Keratinocyte (primary cell): Measurements from ENCODE around the gene ZNF205. TPM values are rescaled to one million over a fixed set of nuclear protein-coding genes. Genes with fewer than 3 reads are reported as not detected.

Experiments
- DNase-seq: peaks from one replicate; pipeline ENCODE4 v3.0.0-alpha.2; 2011; ENCODE audit warnings: low read depth, missing footprints, low spot score
- FAIRE-seq: peaks from 2 replicates; lab custom pipeline; 2011; peaks lifted over from hg19 to GRCh38; lab: Jason Lieb, UNC
- H2AFZ ChIP-seq: 2 replicates; pipeline ENCODE4 v1.6.0; 2012; ENCODE audit warnings: low read length, control low read depth, inconsistent platforms; ENCODE audit not compliant: control insufficient read depth
- H3K27ac ChIP-seq: 2 replicates; pipeline ENCODE4 v1.5.1; 2011; ENCODE audit warnings: low read length; ENCODE audit not compliant: control insufficient read depth, insufficient read depth
- H3K27me3 ChIP-seq: 3 replicates; pipeline ENCODE4 v1.6.0; 2011; ENCODE audit warnings: low read length; ENCODE audit not compliant: control insufficient read depth, insufficient read depth; ENCODE audit errors: extremely low read depth
- H3K36me3 ChIP-seq, 2 experiments: 2 replicates in 1 of 2; 3 replicates in 1 of 2; pipeline ENCODE4 v1.5.1; 2011; ENCODE audit warnings: low read length in 2 of 2, mild to moderate bottlenecking in 1 of 2; ENCODE audit not compliant: control insufficient read depth in 2 of 2, insufficient read depth in 2 of 2; ENCODE audit errors: extremely low read depth in 1 of 2
- H3K4me1 ChIP-seq: 3 replicates; pipeline ENCODE4 v1.5.1; 2011; ENCODE audit warnings: low read length; ENCODE audit not compliant: control insufficient read depth, insufficient read depth; ENCODE audit errors: extremely low read depth
- H3K4me2 ChIP-seq: 3 replicates; pipeline ENCODE4 v1.6.0; 2011; ENCODE audit warnings: low read depth, low read length; ENCODE audit not compliant: control insufficient read depth, insufficient read depth; ENCODE audit errors: extremely low read depth
- H3K4me3 ChIP-seq, 3 experiments: fragments of 200-600 bp in 1 of 3; sonication (generic) in 1 of 3; 2 replicates in 2 of 3; 3 replicates in 1 of 3; pipeline ENCODE4 v1.5.1; 2011 to 2016; ENCODE audit warnings: low read length in 3 of 3, mild to moderate bottlenecking in 3 of 3, control low read depth in 2 of 3, inconsistent platforms in 1 of 3, low read depth in 1 of 3, mixed read lengths in 1 of 3, mixed run types in 1 of 3, moderate library complexity in 1 of 3; ENCODE audit not compliant: control insufficient read depth in 2 of 3, insufficient read depth in 2 of 3; ENCODE audit errors: extremely low read depth in 1 of 3
- H3K79me2 ChIP-seq: 2 replicates; pipeline ENCODE4 v1.6.0; 2012; ENCODE audit warnings: low read length; ENCODE audit not compliant: control insufficient read depth, insufficient read depth
- H3K9ac ChIP-seq: 3 replicates; pipeline ENCODE4 v1.6.0; 2011; ENCODE audit warnings: low read length; ENCODE audit not compliant: control insufficient read depth, insufficient read depth; ENCODE audit errors: extremely low read depth
- H3K9me1 ChIP-seq: 3 replicates; pipeline ENCODE4 v1.6.0; 2011; ENCODE audit warnings: low read length; ENCODE audit not compliant: control insufficient read depth, insufficient read depth; ENCODE audit errors: extremely low read depth
- H3K9me3 ChIP-seq: 2 replicates; pipeline ENCODE4 v1.5.1; 2012; ENCODE audit warnings: low read depth, low read length; ENCODE audit not compliant: control insufficient read depth
- H4K20me1 ChIP-seq: 3 replicates; pipeline ENCODE4 v1.6.0; 2011; ENCODE audit warnings: low read length; ENCODE audit not compliant: control insufficient read depth, insufficient read depth; ENCODE audit errors: extremely low read depth
- EZH2 ChIP-seq: IDR thresholded peaks from one replicate; pipeline ENCODE4 v1.6.1; 2012; ENCODE audit warnings: inconsistent platforms, mild to moderate bottlenecking, low read length, moderate library complexity
- dilution Hi-C: fragments of 300-500 bp; cut with MboI; formaldehyde crosslinking; loops from one replicate; pipeline ENCODE4 v1.7.0; 2020; ENCODE audit warnings: low sequenced_read_pairs; ENCODE audit not compliant: extremely low pct_ligation_motif_present
- polyA plus RNA-seq, 5 experiments: library from polyadenylated mRNA; depleted of rRNA in 3 of 5; stranded (reverse) in 3 of 5; stranded (forward) in 1 of 5; unstranded in 1 of 5; fragments of >200 nt; gene quantifications; 1 replicate in 1 of 5; 2 replicates in 3 of 5; 3 replicates in 1 of 5; pipeline versions ENCODE4 v1.2.1 to v1.2.3, GENCODE V29; 2011 to 2012; ENCODE audit warnings: missing spikeins in 2 of 5, low read depth in 1 of 5, low replicate concordance in 1 of 5
- TF ChIP-seq, protein P1 (sequence below), 3 experiments: IDR thresholded peaks in 1 of 3; conservative IDR thresholded peaks in 1 of 3; optimal IDR thresholded peaks in 1 of 3; 2 replicates in 2 of 3; 3 replicates in 1 of 3; pipeline versions ENCODE3 to v1.5.1; 2011; ENCODE audit warnings: low read length in 3 of 3, mild to moderate bottlenecking in 3 of 3, moderate library complexity in 2 of 3, control low read depth in 1 of 3, inconsistent platforms in 1 of 3; ENCODE audit not compliant: insufficient read depth in 2 of 3; ENCODE audit errors: extremely low read depth in 1 of 3

Gene ZNF205
- polyA plus RNA-seq, 1 donor (not counting 4 experiments of a cell fraction or from before 2014, with no cell fraction given): 6.0 TPM

DNA sequence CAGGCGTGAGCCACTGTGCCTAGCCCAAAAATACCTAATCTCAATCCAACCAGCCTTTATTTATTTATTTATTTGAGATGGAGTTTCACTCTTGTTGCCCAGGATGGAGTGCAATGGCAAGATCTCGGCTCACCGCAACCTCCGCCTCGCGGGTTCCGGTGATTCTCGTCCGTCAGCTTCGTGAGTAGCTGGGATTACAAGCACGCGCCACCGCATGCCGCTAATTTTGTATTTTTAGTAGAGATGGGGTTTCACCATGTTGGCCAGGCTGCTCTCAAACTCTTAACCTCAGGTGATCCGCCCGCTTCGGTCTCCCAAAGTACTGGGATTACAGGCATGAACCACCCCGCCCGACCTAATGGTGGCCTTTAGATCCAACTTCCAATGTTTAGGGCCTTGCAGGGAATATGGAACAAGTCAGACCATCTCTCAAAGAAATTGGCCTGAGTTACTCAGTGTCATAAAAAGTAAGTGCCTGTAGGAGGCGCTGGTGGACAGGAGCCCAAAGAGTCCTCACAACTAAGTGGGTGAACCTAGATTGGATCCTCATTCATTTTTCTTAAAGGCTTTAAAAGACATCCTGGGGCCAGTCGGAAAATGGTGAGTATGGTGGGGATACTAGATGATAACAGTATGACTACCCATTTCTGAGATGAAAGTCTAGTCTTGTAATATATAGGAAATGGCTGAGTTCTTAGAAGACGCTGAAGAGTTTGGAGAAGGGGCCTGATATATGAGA, 17.9 kb upstream of the ZNF205 start:
- Histone ChIP-seq H3K4me3 (no peak overlapping the region), H3K4me1 (peaks cover under 1% of the 10 kb centered on the region), H4K20me1 (no peaks in the 10 kb centered on the region), H3K9me3 (no peaks in the 10 kb centered on the region), H3K9me1 (no peaks in the 10 kb centered on the region), H3K4me2 (no peak overlapping the region), H2AFZ (no peak overlapping the region), H3K27me3 (no peaks in the 10 kb centered on the region), H3K9ac (no peak overlapping the region), H3K36me3 (no peaks in the 10 kb centered on the region), H3K27ac (no peak overlapping the region), H3K79me2 (no peaks in the 10 kb centered on the region)
- dilution Hi-C loops: no loop called here
- no peak for TF ChIP-seq EZH2
- TF ChIP-seq, protein P1, sequence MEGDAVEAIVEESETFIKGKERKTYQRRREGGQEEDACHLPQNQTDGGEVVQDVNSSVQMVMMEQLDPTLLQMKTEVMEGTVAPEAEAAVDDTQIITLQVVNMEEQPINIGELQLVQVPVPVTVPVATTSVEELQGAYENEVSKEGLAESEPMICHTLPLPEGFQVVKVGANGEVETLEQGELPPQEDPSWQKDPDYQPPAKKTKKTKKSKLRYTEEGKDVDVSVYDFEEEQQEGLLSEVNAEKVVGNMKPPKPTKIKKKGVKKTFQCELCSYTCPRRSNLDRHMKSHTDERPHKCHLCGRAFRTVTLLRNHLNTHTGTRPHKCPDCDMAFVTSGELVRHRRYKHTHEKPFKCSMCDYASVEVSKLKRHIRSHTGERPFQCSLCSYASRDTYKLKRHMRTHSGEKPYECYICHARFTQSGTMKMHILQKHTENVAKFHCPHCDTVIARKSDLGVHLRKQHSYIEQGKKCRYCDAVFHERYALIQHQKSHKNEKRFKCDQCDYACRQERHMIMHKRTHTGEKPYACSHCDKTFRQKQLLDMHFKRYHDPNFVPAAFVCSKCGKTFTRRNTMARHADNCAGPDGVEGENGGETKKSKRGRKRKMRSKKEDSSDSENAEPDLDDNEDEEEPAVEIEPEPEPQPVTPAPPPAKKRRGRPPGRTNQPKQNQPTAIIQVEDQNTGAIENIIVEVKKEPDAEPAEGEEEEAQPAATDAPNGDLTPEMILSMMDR (optimal IDR thresholded peaks at IDR 0.05 in 1 of 3, IDR thresholded peaks at IDR 0.05 in 1 of 3, conservative IDR thresholded peaks at IDR 0.05 in 1 of 3; ENCODE audit: extremely low read depth in 1 of 3, insufficient read depth in 2 of 3, low read length in 3 of 3): peak; percentile 58 to 71 (median 60)
- DNase-seq (no peak), FAIRE-seq (no peak)

DNA sequence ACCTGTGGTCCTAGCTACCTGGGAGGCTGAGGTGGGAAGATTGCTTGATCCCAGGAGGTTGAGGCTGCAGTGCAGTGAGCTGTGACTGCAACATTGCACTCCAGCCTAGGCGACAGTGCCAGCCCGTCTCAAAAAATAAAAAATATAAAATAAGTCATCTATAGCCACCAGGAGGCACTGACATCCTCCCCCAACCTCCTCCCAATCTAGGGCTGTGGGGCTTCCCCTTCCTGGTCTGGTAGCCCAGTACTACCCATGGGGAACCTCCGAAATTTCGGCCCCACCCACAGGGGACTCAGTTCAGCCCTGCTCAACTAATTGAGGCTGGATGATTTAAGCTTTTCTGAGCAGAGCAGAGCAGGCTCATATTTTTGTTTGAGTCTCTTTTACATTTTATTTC, 16.5 kb upstream of the ZNF205 start:
- peaks cover 10% of the 10 kb centered on the region for H3K4me1 ChIP-seq
- H3K4me2 ChIP-seq: no peak overlapping the region
- no peaks in the 10 kb centered on the region for H3K9me1 ChIP-seq
- H3K4me3 ChIP-seq: no peak overlapping the region
- H3K27me3 ChIP-seq: no peaks in the 10 kb centered on the region
- no peak for DNase-seq
- no peak for TF ChIP-seq EZH2
- TF ChIP-seq, protein P1 (optimal IDR thresholded peaks at IDR 0.05 in 1 of 3, IDR thresholded peaks at IDR 0.05 in 1 of 3, conservative IDR thresholded peaks at IDR 0.05 in 1 of 3; ENCODE audit: extremely low read depth in 1 of 3, insufficient read depth in 2 of 3, low read length in 3 of 3): peak; percentile 23 to 38 (median 24)
- H3K9ac ChIP-seq: no peak overlapping the region
- H3K79me2 ChIP-seq: no peaks in the 10 kb centered on the region
- no peak overlapping the region for H3K27ac ChIP-seq
- no peak overlapping the region for H2AFZ ChIP-seq
- FAIRE-seq: no peak
- H3K9me3 ChIP-seq: no peaks in the 10 kb centered on the region
- dilution Hi-C loops: no loop called here
- H4K20me1 ChIP-seq: no peaks in the 10 kb centered on the region
- H3K36me3 ChIP-seq: no peaks in the 10 kb centered on the region
